ENCODE data around the gene SYTL3.

GRCh38 chr6:158662607-158662953 lies 12.7 kb downstream of the SYTL3 start:
- no peak for TF ChIP-seq CTCF (IDR thresholded peaks at IDR 0.05)
- no peak for TF ChIP-seq POLR2A (IDR thresholded peaks at IDR 0.05)
